Activated T-helper 17 cell treated with anti-CD3 and anti-CD28 coated beads, Interleukin-2, amount 50 U/mL, for 72 hours (primary cell): Measurements from ENCODE around the gene TMEM63A. TPM values are rescaled to one million over a fixed set of nuclear protein-coding genes. Genes with fewer than 3 reads are reported as not detected.
A peak's percentile ranks its signal among the peaks of the same experiment; 100 is the strongest.
"Not testable (repeated sequence)": the region's sequence is repeated elsewhere in the genome, so short reads cannot be mapped to it uniquely, and the experiment has no call there.

Experiments
- ATAC-seq: fragments of 150-1000 bp; cut with Tn5 transposase; replicated peaks from 2 replicates; pipeline ENCODE4 v1.10.0; 2021; ENCODE audit warnings: mild to moderate bottlenecking, moderate library complexity
- H3K27ac Mint-ChIP-seq: one replicate; pipeline ENCODE4 v1.8.0; 2022; ENCODE audit warnings: mixed read lengths
- H3K27me3 Mint-ChIP-seq: one replicate; pipeline ENCODE4 v1.8.0; 2022; ENCODE audit warnings: mixed read lengths
- H3K36me3 Mint-ChIP-seq: one replicate; pipeline ENCODE4 v1.8.0; 2022; ENCODE audit warnings: low read depth, mild to moderate bottlenecking, mixed read lengths
- H3K4me1 Mint-ChIP-seq: one replicate; pipeline ENCODE4 v1.8.0; 2022; ENCODE audit warnings: mixed read lengths
- H3K4me3 Mint-ChIP-seq: one replicate; pipeline ENCODE4 v1.8.0; 2022; ENCODE audit warnings: mild to moderate bottlenecking, mixed read lengths
- H3K9me3 Mint-ChIP-seq: one replicate; pipeline ENCODE4 v1.8.0; 2022; ENCODE audit warnings: mixed read lengths
- total RNA-seq, 2 donors: library from RNA; stranded (reverse); gene quantifications; one replicate each; pipeline ENCODE4 v1.2.3, GENCODE V29; 2022

Gene TMEM63A
- 100 to 1,000 TPM in 1 of 2 donors, 10 to 100 TPM in 1; 74.9 to 242 TPM for total RNA-seq

DNA sequence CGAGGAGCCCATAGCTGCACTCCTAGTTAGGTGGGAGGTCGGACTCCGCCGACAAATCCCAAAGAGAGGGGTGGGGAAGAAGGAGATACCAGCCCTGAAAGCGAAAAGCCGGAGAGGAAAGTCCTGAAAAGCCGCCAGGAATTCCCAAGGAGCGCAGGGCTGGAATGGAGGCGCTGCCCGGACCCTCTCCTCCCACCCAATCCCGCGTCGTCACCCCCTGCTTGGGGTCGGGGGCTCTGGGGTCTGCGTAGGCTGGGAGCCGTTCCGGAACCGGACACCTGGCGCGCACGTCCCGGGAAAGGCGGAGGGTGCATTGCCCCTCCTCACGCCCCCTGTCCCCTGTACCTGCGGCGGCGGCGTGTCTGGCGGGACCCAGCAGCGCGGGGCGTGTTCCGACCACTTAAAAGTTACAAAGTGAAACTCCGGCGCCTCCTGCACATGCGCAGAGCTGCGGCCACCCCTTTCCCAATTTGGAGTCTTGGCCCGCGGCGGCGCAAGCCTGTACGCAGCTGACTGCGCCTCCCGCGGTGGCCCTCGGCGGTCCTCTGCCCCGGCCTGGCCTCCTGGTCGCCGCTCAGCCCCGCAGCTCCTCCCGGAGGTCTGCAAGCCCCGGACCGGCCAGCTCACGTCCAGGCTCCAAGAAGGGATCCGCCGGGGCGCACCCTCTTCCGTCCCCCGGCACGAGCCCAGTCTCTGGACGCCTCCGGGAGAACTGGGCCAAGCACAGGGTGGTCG lies at the start of gene TMEM63A:
Gene TMEM63A, minus strand, starts transcription at position 422 of the 735 bp plus-strand sequence. CDS start 4,800 bp downstream, outside the sequence.
- peaks cover 35% of the 10 kb centered on the region for H3K4me1 Mint-ChIP-seq
- peak within 1 kb of the TSS; percentile 91 for H3K27ac Mint-ChIP-seq
- H3K36me3 Mint-ChIP-seq = peaks cover 37% of the 10 kb centered on the region
- H3K27me3 Mint-ChIP-seq = no peaks in the 10 kb centered on the region
- H3K4me3 Mint-ChIP-seq = peak within 1 kb of the TSS; percentile 91
- no peaks in the 10 kb centered on the region for H3K9me3 Mint-ChIP-seq
- ATAC-seq = peak; percentile 57

GRCh38 chr1:225931270-225932136 lies 49.3 kb upstream of the TMEM63A start:
- H3K27ac Mint-ChIP-seq = peak overlapping the region; percentile 61
- no peaks in the 10 kb centered on the region for H3K27me3 Mint-ChIP-seq
- ATAC-seq = no peak
- H3K36me3 Mint-ChIP-seq = no peaks in the 10 kb centered on the region
- H3K9me3 Mint-ChIP-seq = no peaks in the 10 kb centered on the region
- no peak overlapping the region for H3K4me3 Mint-ChIP-seq
- peaks cover 6% of the 10 kb centered on the region for H3K4me1 Mint-ChIP-seq

GRCh38 chr1:225930566-225930965 lies 48.4 kb upstream of the TMEM63A start:
- no peak overlapping the region for H3K27ac Mint-ChIP-seq

DNA sequence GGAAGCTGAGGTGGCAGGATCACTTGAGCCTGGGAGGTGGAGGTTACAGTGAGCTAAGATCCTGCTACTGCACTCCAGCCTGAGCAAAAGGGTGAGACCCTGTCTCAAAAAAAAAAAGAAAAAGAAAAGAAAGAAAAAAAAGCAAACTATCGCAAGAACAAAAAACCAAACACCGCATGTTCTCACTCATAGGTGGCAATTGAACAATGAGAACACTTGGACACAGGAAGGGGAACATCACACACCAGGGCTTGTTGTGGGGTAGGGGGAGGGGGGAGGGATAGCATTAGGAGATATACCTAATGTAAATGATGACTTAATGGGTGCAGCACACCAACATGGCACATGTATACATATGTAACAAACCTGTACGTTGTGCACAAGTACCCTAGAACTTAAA lies 47.3 kb upstream of the TMEM63A start:
- ATAC-seq, H3K4me1 Mint-ChIP-seq, H3K27me3 Mint-ChIP-seq, H3K36me3 Mint-ChIP-seq, H3K9me3 Mint-ChIP-seq: not testable (repeated sequence)
- peak overlapping the region; percentile 52 for H3K4me3 Mint-ChIP-seq
- H3K27ac Mint-ChIP-seq = peak overlapping the region; percentile 81

More at GRCh38 chr1:225930566-225930965, 48.4 kb upstream of the TMEM63A start:
- peaks cover 6% of the 10 kb centered on the region for H3K4me1 Mint-ChIP-seq
- no peaks in the 10 kb centered on the region for H3K9me3 Mint-ChIP-seq
- no peak overlapping the region for H3K4me3 Mint-ChIP-seq
- no peaks in the 10 kb centered on the region for H3K27me3 Mint-ChIP-seq
- no peaks in the 10 kb centered on the region for H3K36me3 Mint-ChIP-seq
- no peak for ATAC-seq

DNA sequence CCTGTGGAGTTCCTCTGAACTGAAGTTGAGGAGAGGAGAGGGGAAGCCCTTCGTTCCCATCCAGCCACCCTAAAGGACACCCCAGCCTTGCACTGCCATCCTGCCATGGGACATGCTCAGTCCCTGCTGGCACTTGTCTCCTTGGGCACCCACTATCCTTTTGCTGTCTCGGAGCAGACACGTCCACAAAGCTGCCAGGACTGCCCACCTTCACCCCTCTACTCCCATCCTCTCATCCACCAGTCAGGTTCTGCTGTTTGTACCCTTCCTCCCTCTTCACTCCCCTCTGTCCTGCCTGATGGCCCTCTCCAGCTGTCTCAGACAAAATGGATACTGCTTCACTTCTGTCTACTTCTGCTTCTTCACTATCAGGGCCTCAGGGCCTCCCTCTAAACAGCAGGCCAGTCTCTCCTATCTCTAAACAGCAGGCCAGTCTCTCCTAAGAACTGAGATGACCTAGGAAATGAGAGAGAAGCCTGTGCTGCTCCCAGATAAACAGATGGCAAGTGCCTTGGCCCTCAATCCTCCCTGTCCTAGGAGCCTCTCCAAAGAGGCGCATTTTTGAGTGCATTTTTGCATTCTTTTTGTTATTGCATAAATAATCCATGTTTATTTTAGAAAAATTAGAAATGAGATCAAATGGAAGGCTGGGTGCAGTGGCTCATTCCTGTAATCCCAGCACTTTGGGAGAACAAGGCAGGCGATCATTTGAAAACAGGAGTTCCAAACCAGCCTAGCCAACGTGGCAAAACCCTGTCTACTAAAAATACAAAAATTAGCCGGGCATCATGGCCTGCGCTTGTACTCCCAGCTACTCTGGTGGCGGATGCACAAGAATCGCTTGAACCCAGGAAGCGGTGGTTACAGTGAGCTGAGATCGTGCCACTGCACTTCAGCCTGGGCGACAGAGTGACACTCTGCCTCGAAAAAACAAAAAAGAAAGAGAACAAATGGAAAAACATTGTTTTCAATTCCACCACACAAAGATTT lies 46.3 kb upstream of the TMEM63A start:
- H3K4me3 Mint-ChIP-seq = peak overlapping the region; percentile 52
- H3K27me3 Mint-ChIP-seq = no peaks in the 10 kb centered on the region
- no peaks in the 10 kb centered on the region for H3K9me3 Mint-ChIP-seq
- peak overlapping the region; percentile 81 for H3K27ac Mint-ChIP-seq
- peaks cover 6% of the 10 kb centered on the region for H3K36me3 Mint-ChIP-seq
- H3K4me1 Mint-ChIP-seq = peaks cover 6% of the 10 kb centered on the region
- no peak for ATAC-seq

- H3K27me3 Mint-ChIP-seq = no peaks in the 10 kb centered on the region
- peak overlapping the region; percentile 15 for H3K27ac Mint-ChIP-seq
- no peak overlapping the region for H3K4me3 Mint-ChIP-seq
- no peaks in the 10 kb centered on the region for H3K9me3 Mint-ChIP-seq
- H3K4me1 Mint-ChIP-seq = peaks cover 6% of the 10 kb centered on the region
- ATAC-seq = no peak
- peaks cover 13% of the 10 kb centered on the region for H3K36me3 Mint-ChIP-seq
These were observed 44.5 kb upstream of the TMEM63A start for GRCh38 chr1:225926551-225927113.

- peak within 1 kb of the TSS; percentile 89 for H3K27ac Mint-ChIP-seq
- H3K27me3 Mint-ChIP-seq = no peaks in the 10 kb centered on the region
- ATAC-seq = peak; percentile 99
- H3K4me3 Mint-ChIP-seq = peak within 1 kb of the TSS; percentile 89
- peaks cover 39% of the 10 kb centered on the region for H3K36me3 Mint-ChIP-seq
- no peaks in the 10 kb centered on the region for H3K9me3 Mint-ChIP-seq
- H3K4me1 Mint-ChIP-seq = peaks cover 13% of the 10 kb centered on the region
These were observed 41.7 kb upstream of the TMEM63A start, which contains the start of gene PYCR2 for GRCh38 chr1:225923692-225924555. TSS of gene PYCR2 (minus strand) at chr1:225924250. CDS start at chr1:225924110, 140 bp downstream.

- peak overlapping the region; percentile 89 for H3K4me3 Mint-ChIP-seq
- peaks cover 45% of the 10 kb centered on the region for H3K36me3 Mint-ChIP-seq
- H3K4me1 Mint-ChIP-seq = peaks cover 10% of the 10 kb centered on the region
- no peak for ATAC-seq
- peak overlapping the region; percentile 89 for H3K27ac Mint-ChIP-seq
- H3K27me3 Mint-ChIP-seq = no peaks in the 10 kb centered on the region
- no peaks in the 10 kb centered on the region for H3K9me3 Mint-ChIP-seq
These were observed 41.2 kb upstream of the TMEM63A start for GRCh38 chr1:225923381-225923691.

GRCh38 chr1:225921734-225922709 lies 39.8 kb upstream of the TMEM63A start:
- Mint-ChIP-seq H3K36me3 (peaks cover 58% of the 10 kb centered on the region), H3K4me3 (peak overlapping the region; percentile 89), H3K27ac (no peak overlapping the region), H3K4me1 (peaks cover 7% of the 10 kb centered on the region), H3K27me3 (no peaks in the 10 kb centered on the region), H3K9me3 (no peaks in the 10 kb centered on the region)
- no peak for ATAC-seq

DNA sequence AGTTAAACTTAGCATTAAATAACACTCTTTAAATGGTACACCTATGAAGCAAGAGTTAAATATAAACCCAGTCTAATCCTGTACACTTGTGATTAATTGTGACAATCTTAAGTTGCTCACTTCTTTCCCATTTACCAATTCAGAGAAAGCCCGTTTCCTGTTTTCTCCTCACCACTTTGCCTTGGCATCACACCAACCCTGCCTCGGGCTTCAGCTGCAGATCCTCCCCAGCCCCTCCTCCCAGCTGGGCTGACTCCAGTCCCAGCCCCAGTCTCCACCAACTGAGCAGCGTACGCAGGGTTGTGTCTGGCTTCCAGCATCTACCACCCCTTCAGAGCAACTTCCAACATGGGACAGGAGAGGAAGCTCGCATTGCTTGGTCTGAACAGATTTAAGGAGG lies 37.7 kb upstream of the TMEM63A start:
- no peaks in the 10 kb centered on the region for H3K9me3 Mint-ChIP-seq
- H3K36me3 Mint-ChIP-seq = peaks cover 69% of the 10 kb centered on the region
- peak overlapping the region; percentile 78 for H3K27ac Mint-ChIP-seq
- ATAC-seq = peak; percentile 4
- peaks cover 7% of the 10 kb centered on the region for H3K4me1 Mint-ChIP-seq
- H3K4me3 Mint-ChIP-seq = peak overlapping the region; percentile 53
- H3K27me3 Mint-ChIP-seq = no peaks in the 10 kb centered on the region

DNA sequence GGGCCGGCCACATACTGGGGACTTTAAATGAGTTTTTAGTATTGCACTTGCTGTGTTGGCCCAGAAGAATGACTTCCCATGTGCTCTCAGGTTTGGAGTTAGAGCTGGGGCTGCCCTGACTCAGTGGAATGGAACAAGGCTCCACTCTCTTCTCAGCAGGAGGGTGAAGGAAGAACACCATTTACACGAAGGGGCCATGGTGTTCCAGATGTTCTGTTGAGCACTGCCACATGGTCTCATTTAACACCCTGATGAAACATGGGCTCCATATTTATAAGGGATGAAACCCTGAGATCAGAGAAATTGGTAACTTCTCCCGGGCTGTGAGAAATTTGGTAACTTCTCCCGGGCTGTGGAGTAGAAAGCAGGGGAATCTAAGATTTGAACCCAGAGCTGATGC lies 36.1 kb upstream of the TMEM63A start:
- Mint-ChIP-seq H3K27ac (no peak overlapping the region), H3K9me3 (no peaks in the 10 kb centered on the region), H3K4me3 (no peak overlapping the region), H3K27me3 (no peaks in the 10 kb centered on the region), H3K36me3 (peaks cover 66% of the 10 kb centered on the region), H3K4me1 (peaks cover 7% of the 10 kb centered on the region)
- no peak for ATAC-seq

GRCh38 chr1:225917536-225917935 lies 35.4 kb upstream of the TMEM63A start:
- peaks cover 61% of the 10 kb centered on the region for H3K36me3 Mint-ChIP-seq
- peaks cover 7% of the 10 kb centered on the region for H3K4me1 Mint-ChIP-seq
- H3K4me3 Mint-ChIP-seq = no peak overlapping the region
- H3K27me3 Mint-ChIP-seq = no peaks in the 10 kb centered on the region
- H3K27ac Mint-ChIP-seq = peak overlapping the region; percentile 37
- no peak for ATAC-seq
- H3K9me3 Mint-ChIP-seq = no peaks in the 10 kb centered on the region
